ENCODE data around the gene WDR31. TPM values are rescaled to one million over a fixed set of nuclear protein-coding genes. Genes with fewer than 3 reads are reported as not detected.

WDR31 gene
- 1.8 and 3.4 TPM in 2 replicates for total RNA-seq

DNA sequence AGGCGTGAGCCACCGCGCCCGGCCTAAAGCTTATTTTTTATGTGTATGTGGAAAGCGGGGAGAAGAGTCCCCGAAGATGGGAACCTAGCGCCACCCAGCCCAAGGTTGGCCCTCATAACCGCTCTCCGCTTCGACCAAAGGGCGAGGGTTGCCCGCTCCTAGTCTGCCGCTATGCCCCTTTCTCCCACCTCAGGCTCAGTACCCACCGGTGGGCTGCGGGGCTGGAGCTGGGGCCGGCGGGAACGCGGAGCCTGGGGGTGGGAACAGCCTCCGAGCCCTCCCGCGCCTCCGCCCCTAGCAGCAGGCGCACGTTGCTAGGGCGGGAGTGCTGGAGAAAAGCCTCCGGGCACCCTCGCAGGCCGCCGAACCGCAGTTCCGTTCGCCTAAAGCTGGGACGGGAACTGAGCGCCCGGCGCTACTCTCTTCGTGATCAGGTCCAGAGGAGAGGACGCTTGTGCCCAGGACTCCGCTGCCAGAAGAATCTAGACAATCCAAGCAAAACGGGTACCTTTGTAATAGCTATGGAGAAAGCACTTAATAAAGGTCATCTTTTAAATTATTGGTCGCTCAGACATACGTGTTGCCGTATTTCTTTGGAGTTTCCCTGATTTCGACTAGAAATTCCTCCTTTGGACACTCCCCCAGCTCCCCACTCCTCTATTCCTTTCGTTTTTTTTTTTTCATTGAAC, at the start of gene WDR31:
WDR31 (minus strand) TSS at position 265 of the 689 bp plus-strand sequence. CDS start 8,253 bp downstream, outside the sequence.

DNA sequence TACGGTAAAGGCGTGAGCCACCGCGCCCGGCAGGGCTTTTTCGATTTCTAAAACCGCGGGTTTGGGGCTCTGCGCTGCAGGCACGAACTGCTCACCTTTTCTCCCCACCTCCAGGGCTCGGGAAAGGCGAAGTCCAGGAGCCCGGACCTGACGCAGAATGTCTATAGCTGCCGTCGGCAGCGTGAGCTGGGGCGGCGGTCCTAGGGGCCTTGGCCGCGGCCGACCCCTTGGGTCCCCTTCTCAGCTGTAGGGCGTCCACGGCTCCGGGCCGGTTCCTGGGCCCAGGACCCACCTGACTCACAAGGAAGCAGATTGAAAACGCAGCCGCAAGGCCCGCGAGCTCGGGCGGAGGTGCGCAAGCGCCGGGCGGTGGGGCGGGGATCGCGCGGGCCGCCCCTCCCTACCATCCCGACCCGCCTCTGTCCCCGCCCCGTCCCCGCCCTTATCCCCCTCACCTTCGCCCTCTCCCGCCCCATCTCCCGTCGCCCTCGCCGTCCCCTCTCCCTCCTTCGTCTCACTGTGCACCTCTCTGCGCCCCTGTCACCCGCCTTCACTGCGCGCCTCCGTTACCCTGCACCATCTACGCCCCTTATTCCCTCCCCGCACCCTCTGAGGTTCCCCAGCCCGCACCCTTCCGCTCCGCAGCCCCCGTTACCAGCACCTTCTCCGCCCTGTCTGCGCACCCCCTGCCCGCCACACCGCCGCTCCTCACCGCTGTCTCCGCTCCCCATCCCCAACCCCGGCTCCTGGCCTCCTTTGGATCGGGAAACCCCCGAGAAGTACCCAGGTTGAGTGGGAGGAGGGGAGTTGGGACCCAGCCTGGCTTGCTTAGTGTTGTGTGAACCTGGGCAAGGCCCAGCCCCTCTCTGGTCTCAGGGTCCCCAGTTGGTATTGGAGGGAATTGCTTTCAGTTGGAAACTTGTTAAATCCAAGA, 36.8 kb upstream of the WDR31 start, which contains the start of gene HDHD3:
HDHD3 (minus strand) TSS at position 353 of the 934 bp plus-strand sequence. CDS start 2,632 bp downstream, outside the sequence.

DNA sequence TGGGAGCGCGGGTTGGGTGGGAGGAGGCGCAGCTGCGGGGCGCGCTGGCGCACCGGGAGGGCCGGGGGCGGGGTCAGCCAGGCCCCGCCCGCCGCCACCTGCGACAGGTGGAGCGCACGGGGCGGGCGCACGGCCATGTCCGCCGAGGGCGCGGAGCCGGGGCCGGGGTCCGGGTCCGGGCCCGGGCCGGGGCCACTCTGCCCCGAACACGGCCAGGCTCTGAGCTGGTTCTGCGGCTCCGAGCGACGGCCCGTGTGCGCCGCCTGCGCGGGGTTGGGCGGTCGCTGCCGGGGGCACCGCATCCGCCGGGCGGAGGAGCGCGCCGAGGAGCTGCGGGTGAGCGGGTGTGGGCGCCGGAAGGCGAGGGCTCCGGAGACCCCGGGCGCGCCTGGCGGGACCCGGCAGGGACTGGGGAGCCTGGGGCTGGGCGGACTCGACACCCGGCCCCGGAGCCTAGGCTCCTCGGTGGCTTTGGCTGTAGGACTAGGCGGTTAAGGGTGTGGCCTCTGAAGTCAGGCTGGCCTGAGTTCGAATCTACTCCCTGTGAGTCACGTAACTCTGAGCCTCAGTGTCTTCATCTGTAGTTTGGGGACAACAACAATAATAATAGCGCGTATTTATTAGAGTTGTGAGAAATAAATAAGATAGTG, 9.5 kb upstream of the WDR31 start, which contains the start of gene BSPRY:
BSPRY (plus strand) TSS at position 97 of the 650 bp plus-strand sequence; CDS start at position 136, 39 bp downstream.

DNA sequence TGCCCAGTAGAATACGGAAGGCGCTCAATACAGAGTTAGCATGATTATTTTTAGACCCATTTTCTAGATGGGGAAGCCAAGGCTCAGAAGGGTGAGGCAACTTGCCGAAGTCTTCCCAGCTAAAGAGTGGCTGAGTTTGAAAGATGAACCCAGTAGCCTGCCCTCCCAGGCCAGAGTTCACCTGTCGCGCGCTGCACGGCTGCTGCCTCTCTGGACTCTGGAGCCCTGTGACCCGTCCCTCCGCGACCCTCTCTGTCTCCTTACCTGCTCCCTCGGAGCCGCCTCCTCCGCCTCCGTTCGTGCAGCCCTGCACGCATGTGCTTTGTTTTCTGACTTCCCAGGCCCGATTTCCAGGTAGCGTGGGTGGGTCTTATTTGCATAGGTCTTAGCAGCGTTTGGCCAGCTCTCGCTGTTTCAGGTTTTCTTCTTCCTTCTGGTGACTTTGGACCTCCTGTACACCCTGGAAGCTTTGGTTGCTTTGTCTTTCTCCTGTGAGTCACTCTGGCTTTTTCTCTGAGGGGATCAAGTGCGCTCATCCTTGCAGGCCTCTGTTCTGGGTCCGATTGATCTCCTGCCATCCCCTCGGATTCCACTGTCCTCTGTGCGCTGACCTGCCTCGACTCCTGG, 37.2 kb downstream of the WDR31 start, which contains the start of gene RNF183:
RNF183 (minus strand) TSS at position 585 of the 627 bp plus-strand sequence. CDS start 5,192 bp downstream, outside the sequence.

GRCh38 chr9:113275157-113276131, 64.6 kb downstream of the WDR31 start, which contains the start of the genes CDC26 and PRPF4:
Gene CDC26, minus strand, starts transcription at chr9:113275572. Its CDS starts 3,065 bp downstream, at chr9:113272507.
Gene PRPF4, plus strand, starts transcription at chr9:113275658. Its CDS starts 86 bp downstream, at chr9:113275744.

Other genes with a start within 250 kb of the WDR31 start
- gene SLC31A2, start 189.3 kb downstream of the WDR31 start, total RNA-seq, result 9.4 and 10.0 TPM in 2 replicates
- gene FKBP15, start 119.0 kb downstream of the WDR31 start, total RNA-seq, result 14.6 and 17.7 TPM in 2 replicates
- 44.4 and 45.8 TPM in 2 replicates for gene SLC31A1, start 118.7 kb downstream of the WDR31 start, total RNA-seq
- 43.1 and 55.8 TPM in 2 replicates for gene CDC26, start 64.7 kb downstream of the WDR31 start, total RNA-seq
- 24.3 and 27.1 TPM in 2 replicates for gene PRPF4, start 64.6 kb downstream of the WDR31 start, total RNA-seq
- gene RNF183, start 36.9 kb downstream of the WDR31 start, total RNA-seq, result not detected in 2 replicates
- not detected in 2 replicates for gene BSPRY, start 9.3 kb upstream of the WDR31 start, total RNA-seq
- gene HDHD3, start 36.7 kb upstream of the WDR31 start, total RNA-seq, result 4.6 and 9.9 TPM in 2 replicates
- 23.3 and 24.8 TPM in 2 replicates for gene ALAD, start 61.0 kb upstream of the WDR31 start, total RNA-seq
- gene POLE3, start 70.4 kb upstream of the WDR31 start, total RNA-seq, result 18.8 and 22.8 TPM in 2 replicates
- gene C9orf43, start 70.5 kb upstream of the WDR31 start, total RNA-seq, result 0.14 and 0.18 TPM in 2 replicates
- gene RGS3, start 123.5 kb upstream of the WDR31 start, total RNA-seq, result 23.9 and 29.1 TPM in 2 replicates

Data from smooth muscle cell of bladder (primary cell).